ENCODE measurements around the gene ANTXR2. TPM values are rescaled to one million over a fixed set of nuclear protein-coding genes. Genes with fewer than 3 reads are reported as not detected.
"Not testable (repeated sequence)": the region's sequence is repeated elsewhere in the genome, so short reads cannot be mapped to it uniquely, and the experiment has no call there.

The ANTXR2 gene
- total RNA-seq, 2 donors from 2014 or later, result 2.2 to 4.5 TPM

DNA sequence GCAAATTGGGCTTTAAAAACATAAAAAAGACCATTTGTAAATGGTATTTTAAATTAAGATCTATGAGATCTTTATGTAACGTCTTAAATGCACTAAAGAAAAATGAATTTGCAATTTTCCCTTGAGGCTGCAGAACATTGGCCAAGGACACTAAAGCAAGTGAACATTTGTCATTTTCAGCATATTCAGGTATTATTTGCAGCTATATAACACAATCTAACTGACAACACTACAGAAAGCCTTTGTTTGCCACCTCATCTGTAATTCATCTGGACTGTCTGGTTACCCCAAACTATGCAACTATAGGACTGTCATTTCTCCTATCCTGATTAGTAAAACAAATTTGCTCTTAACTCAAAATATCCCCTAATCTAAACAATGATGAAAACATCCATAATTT, 74.8 kb downstream of the ANTXR2 start:
- ATAC-seq (no peak), DNase-seq (ENCODE audit: low spot score in 2 of 2) (no peak)
- Mint-ChIP-seq H3K9me3 (peaks cover 3 to 8% of the 10 kb centered on the region in 2 donors), H3K27ac (no peak overlapping the region), H3K36me3 (peaks cover 7% of the 10 kb centered on the region in 2 donors)

DNA sequence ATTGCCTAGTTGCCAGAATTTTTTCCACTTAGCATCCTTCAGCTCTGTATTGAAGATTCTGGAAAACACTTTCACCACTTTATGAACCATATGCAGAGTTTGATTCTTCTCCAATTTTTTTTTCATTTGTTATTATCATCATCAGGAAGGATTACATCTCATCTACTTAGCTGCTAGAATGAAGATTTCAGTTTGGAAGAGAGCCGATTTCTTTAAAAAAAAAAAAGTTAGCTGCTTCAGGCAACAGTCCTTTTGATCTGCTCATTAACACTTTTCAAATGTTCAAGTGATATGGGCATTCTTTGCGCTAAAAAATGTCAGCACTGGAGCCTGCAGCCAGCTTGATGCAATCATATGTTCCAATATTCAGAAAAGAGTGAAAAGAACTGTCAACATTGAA, 76.2 kb downstream of the ANTXR2 start:
- Mint-ChIP-seq H3K9me3 (peaks cover 3 to 10% of the 10 kb centered on the region in 2 donors), H3K36me3 (peaks cover 3% of the 10 kb centered on the region in 2 donors), H3K27ac (no peak overlapping the region)
- no peak for ATAC-seq
- DNase-seq (ENCODE audit: low spot score in 2 of 2), result no peak

DNA sequence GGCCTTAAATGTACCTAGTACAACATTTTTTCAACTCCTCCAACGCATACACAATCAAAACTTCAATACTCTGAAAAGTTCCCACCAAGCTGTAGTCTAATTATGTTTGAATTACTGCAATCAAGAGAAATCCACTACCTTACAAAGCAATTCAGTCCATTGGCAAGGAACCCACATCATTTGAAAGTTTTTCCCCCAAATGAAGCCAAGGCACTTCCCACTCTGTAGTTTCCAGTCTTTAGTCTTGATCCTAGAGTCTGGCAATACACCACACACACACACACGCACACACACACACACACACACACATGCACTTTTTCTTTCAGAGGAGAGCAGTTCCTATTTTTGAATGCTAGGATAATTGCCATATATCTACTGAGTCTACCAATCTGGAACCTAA, 79.6 kb downstream of the ANTXR2 start:
- H3K36me3 Mint-ChIP-seq, result peaks cover 4 to 6% of the 10 kb centered on the region in 2 donors
- no peak for ATAC-seq

DNA sequence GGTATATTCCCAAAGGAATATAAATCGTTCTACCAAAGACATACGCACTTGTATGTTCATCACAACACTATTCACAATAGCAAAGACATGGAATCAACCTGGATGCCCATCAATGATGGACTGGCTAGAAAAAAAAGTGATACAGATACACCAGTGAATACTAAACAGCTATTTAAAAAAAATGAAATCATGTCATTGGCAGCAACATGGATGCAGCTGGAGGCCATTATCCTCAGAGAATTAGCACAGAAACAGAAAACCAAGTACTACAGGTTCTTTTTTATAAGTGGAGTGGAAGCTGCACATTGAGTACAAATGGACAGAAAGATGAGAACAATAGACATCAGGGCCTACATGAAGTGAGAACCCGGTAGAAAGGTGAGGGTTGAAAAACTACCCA, 81.4 kb downstream of the ANTXR2 start:
- Mint-ChIP-seq H3K9me3 (peaks cover 0 to 14% of the 10 kb centered on the region in 2 donors), H3K36me3 (peaks cover 8 to 9% of the 10 kb centered on the region in 2 donors), H3K27ac (no peak overlapping the region)
- DNase-seq (ENCODE audit: low spot score in 2 of 2) (no peak), ATAC-seq (no peak)

More for the DNA sequence above, 79.6 kb downstream of the ANTXR2 start:
- no peak for DNase-seq (ENCODE audit: low spot score in 2 of 2)
- Mint-ChIP-seq H3K27ac (no peak overlapping the region), H3K9me3 (peaks cover 0 to 13% of the 10 kb centered on the region in 2 donors)

DNA sequence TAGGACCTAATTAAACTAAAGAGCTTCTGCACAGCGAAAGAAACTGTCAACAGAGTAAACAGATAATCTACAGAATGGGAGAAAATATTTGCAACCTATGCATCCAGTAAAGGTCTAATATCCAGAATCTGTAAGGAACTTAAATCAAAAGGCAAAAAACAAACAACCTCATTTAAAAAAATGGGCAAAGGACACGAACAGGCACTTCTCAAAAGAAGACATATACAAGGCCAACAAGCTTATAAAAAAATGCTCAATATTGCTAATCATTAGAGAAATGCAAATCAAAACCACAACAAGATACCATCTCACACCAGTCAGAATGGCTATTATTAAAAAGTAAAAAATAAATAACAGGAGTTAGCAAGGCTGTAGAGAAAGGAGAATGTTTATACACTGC, 81.9 kb downstream of the ANTXR2 start:
- not testable (repeated sequence) for ATAC-seq; DNase-seq (ENCODE audit: low spot score in 2 of 2); H3K27ac Mint-ChIP-seq
- H3K36me3 Mint-ChIP-seq, result peaks cover 10 to 12% of the 10 kb centered on the region in 2 donors
- peaks cover 0 to 14% of the 10 kb centered on the region in 2 donors for H3K9me3 Mint-ChIP-seq

DNA sequence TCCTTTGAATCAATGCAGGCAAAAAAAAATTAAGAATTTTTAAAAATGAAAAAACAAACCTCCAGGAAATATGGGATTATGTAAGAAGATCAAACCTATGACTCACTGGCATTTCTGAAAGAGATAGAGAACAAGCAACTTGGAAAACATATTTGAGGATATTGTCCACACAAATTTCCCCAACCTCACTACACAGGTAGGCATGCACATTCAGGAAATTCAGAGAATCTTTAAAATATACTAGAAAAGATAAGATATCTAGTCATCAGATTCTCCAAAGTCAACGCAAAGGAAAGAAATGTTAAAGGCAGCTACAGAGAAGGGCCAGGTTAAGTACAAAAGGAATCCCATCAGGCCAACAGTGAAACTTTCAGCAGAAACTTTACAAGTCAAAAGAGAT, 85.6 kb downstream of the ANTXR2 start:
- no peak for DNase-seq (ENCODE audit: low spot score in 2 of 2)
- ATAC-seq, result no peak
- Mint-ChIP-seq H3K9me3 (peaks cover 0 to 10% of the 10 kb centered on the region in 2 donors), H3K36me3 (peaks cover 10 to 12% of the 10 kb centered on the region in 2 donors), H3K27ac (no peak overlapping the region)

DNA sequence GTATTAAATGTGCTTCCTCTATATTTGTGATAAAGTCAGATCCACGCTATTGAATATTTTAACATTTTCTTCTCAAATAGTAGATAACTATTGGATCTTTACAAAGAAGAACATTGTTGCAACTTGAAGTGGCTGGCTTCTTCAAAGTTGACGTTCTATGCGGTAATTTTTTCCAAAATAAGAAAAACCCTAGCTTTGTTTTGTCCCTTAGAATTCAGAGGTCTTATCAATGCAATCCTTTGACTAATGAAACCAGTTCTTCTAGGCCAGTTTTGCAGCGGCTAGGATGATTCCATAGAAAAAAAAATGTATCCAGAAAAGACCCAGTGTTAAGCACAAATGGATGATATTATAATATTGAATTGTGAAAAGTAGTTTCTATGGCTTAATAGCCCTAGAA, 89.6 kb downstream of the ANTXR2 start:
- no peak for DNase-seq (ENCODE audit: low spot score in 2 of 2)
- H3K36me3 Mint-ChIP-seq, result peaks cover 4 to 7% of the 10 kb centered on the region in 2 donors
- no peak for ATAC-seq
- peaks cover 0 to under 1% of the 10 kb centered on the region in 2 donors for H3K9me3 Mint-ChIP-seq
- no peak overlapping the region for H3K27ac Mint-ChIP-seq

DNA sequence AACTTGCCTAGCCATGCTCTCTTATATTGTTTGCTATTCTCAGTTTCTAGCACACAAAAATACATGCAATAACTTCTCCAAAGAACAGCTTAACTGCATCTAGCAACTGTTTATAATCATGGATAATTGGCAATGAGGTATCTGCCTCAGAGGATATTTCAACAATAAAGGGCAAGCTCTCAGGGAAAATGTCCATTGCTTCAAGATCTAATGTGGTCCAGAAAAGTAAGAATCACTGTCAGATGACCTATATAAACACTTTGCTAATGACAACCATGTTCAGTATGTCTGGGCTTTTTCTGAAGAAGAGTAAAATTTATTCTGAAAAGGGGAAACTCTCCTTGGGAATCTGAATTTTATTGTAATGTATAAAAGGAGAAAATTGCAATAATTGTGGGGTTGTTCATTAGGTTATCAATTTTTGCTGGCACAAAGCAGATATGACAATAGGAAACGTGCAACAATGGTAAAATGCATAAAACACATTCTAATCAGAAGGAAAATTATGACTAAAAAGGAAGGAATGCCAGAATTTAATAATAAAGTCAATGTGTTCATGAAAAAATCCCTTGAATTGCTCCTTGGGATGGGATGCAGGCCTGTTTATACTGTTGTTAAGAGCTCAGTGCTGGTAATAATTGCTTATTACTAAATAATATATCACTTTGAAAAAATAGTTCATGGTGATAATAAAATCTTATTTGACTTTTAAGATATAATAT, 90.3 kb downstream of the ANTXR2 start:
- no peak overlapping the region for H3K27ac Mint-ChIP-seq
- DNase-seq (ENCODE audit: low spot score in 2 of 2) (no peak), ATAC-seq (no peak)
- peaks cover 4 to 8% of the 10 kb centered on the region in 2 donors for H3K36me3 Mint-ChIP-seq
- H3K9me3 Mint-ChIP-seq, result no peaks in the 10 kb centered on the region

DNA sequence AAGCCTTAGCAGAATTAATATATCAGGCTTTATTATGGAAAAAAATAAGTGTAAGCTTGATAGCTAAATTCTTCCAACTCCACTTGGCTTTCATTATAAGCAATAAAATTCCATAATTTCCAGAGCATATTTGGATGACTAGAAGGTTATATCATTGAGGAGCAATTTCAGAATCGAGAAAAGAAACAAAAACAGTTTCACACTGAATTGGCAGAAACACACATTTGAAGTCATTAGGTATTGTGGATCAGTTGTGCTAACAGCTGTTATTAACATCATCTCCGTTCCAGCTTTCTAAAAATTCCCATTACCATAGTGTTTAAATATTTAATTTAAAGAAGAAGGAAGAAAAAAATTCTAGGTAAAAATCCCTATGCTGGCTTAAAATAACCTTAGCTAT, 92.6 kb downstream of the ANTXR2 start:
- Mint-ChIP-seq H3K27ac (no peak overlapping the region), H3K9me3 (no peaks in the 10 kb centered on the region), H3K36me3 (peaks cover 0 to 17% of the 10 kb centered on the region in 2 donors)
- ATAC-seq (no peak), DNase-seq (ENCODE audit: low spot score in 2 of 2) (no peak)

DNA sequence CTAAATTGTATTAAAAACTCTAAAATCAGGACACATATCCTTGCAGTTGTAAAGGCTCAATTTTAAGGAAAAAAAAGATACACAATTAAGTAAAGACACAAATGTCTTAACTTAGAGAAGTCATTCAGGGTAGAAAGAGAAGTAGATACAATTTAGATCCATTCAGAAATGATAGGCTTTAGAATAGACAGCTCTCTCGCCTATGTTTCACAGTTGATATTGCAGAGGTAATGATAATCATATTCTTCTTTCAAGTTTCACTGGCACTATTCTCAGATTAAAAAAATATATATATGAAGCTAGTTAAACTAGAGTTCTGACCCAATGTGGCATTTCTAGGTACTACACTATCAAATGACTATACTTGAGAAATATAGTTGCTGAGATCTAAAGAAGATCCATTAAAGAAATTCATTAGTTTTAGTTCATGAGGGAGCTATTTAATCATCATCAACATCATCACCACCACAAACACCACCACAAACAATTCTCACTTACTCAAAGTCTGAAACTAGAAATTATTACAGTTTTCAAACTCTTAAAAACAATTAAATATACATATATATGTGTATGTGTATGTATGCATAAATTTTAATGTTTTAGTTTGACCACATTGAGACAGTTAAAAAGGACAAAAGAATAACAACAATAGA, 93.1 kb downstream of the ANTXR2 start:
- DNase-seq (ENCODE audit: low spot score in 2 of 2) (no peak), ATAC-seq (no peak)
- H3K27ac Mint-ChIP-seq, result no peak overlapping the region
- H3K9me3 Mint-ChIP-seq, result no peaks in the 10 kb centered on the region
- H3K36me3 Mint-ChIP-seq, result peaks cover 0 to 17% of the 10 kb centered on the region in 2 donors

DNA sequence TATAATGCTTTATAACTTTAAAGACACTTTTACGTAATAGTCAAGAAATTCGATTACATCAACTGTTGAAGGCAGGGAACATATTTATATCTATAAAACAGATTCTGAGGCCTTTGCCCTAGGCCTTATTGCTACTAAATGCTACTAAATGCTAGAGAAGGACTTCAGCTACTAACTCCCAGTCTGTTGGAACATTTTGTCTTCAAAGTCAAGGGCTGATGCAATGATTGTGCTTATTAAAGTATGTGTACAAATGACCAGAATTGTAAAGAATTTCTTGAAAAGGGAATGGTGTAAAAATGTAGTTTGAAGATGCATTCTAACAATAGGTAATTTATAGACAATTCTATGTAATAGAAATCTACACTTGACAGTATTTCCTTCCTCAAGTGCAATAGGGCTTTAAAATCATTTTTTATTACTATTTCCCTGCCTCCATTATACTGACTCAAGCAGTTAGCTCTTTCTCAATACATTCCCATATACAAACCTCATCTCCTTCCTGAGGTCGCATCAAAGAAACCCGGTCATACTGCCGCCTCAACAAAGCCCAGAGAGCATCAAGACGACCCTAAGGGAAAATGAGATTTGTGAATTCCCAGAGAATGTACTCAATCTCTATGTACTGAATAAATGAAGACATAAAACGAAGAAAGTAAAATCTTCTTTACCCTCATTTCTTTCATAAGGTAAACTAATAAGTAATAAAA, 95.7 kb downstream of the ANTXR2 start:
- ATAC-seq (no peak), DNase-seq (ENCODE audit: low spot score in 2 of 2) (no peak)
- Mint-ChIP-seq H3K27ac (no peak overlapping the region), H3K36me3 (peaks cover 0 to 17% of the 10 kb centered on the region in 2 donors), H3K9me3 (peaks cover 0 to 4% of the 10 kb centered on the region in 2 donors)

DNA sequence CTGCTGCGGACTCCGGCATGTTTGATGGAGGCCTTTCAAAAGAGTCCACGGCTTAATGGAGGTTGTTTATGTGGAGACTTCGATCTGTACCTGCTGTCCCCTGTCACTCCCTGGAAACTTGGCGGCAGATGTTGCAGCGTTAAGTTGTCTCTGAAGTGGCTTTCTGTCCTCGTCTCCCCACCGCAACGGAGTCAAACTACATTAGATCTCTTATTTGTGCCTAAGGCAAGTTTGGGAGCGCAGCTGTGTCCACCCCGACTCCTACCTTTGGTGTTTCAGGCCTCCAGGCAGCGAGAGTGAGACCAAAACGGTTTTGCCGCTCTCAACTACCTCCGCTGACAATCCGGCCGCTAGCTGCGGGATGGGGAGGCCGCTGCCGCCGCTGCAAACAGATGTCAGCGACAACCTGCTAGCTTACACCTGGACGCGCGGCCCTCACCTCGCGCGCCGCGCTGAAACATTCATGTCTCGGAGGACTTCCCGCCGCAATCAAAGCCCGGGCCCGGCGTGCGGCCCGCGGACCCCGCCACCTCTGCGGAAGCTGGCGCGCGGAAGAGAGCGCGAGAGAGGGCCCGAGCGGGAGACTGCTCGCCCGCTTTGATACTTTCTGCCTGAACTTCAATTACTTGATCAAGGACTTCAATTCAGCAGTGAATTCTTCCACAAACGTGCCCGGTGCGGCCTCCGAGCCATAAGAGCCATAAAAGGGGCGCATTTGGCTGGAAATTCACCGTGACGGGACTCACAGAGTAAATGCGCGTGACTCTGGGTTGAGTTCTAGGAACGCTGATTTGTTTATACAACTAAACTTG, 108.4 kb downstream of the ANTXR2 start:
- ATAC-seq, result no peak
- Mint-ChIP-seq H3K9me3 (no peaks in the 10 kb centered on the region), H3K36me3 (peaks cover 12 to 14% of the 10 kb centered on the region in 2 donors)

DNA sequence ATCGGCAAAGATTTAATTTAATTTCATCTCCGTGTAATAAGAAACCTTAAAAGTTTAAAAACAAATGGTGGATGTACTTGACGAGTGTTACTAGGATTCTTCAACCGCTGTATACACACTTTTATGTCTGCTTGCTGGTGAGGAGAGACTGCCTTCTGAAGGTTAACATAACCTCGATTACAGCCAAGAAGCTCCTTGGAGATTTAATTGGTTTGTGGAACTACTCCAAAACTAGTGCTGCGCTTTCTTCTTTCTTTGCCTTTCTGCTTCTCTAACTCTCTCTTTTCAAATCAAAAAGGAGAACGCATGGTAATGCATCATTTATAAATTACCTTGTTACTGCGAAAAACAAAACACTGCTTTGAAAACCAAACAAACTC, 109.0 kb downstream of the ANTXR2 start:
- DNase-seq (ENCODE audit: low spot score in 2 of 2) (no peak), ATAC-seq (no peak)
- Mint-ChIP-seq H3K27ac (no peak overlapping the region), H3K36me3 (peaks cover 12 to 14% of the 10 kb centered on the region in 2 donors), H3K9me3 (no peaks in the 10 kb centered on the region)

More for the DNA sequence above, 108.4 kb downstream of the ANTXR2 start:
- H3K27ac Mint-ChIP-seq, result no peak overlapping the region
- DNase-seq (ENCODE audit: low spot score in 2 of 2), result no peak

DNA sequence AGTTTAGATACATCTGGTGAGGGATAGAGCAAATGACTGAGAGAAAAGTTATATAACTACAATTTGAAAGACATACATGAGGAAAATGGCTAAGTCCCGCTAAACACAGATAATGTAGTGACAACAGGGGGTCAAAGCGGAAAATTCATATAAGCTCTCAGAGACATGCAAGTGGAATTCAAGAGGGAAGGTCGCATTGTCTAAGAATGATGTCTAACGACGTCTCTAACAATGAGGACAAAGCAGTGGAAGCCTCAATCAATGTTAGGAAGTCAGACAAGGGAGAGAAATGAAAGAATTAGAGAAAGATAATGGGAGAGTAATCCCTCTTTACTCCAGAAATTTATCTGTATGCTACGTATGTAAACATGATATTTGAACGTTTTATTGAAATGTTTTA, 113.4 kb downstream of the ANTXR2 start:
- no peak for ATAC-seq
- H3K9me3 Mint-ChIP-seq, result no peaks in the 10 kb centered on the region
- no peak for DNase-seq (ENCODE audit: low spot score in 2 of 2)

DNA sequence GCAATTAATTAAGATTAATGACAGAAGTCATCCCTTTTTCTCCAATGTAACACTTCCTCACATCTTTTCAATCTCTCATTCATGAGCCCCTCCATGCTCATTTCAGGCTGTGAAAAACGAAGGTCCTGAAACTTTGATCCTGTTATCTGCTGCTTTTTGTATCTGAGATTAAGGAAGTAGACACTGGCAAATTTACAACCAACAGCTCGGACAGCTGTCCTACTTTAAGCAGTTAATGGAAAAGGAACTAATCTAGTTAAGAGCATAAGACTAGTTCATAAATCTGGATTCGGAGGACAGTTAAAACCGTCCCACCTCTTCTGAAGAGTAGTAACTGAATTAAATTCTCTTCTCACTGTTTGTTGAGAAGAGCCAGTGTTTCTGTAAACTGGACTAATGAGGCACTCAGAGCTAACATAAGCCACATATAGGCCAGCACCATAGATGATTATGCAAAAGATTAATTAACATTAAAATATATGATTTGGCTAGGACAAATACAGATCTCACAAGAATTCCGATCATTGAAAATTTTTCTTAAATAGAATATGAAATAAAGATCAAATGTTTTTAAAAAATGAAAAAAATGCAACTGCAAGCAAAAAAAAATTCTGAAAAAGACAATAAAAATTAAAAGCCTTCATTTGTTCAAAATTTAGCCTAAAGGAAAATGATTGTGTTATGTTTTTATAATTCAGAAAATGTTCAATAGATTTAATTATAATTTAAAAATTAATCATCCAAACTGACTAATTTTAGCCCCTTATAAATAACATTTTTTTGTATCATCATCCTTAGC, 114.4 kb downstream of the ANTXR2 start:
- no peak for ATAC-seq
- DNase-seq (ENCODE audit: low spot score in 2 of 2), result no peak
- no peaks in the 10 kb centered on the region for H3K9me3 Mint-ChIP-seq
- H3K27ac Mint-ChIP-seq, result no peak overlapping the region
- no peaks in the 10 kb centered on the region for H3K36me3 Mint-ChIP-seq

More for the DNA sequence above, 113.4 kb downstream of the ANTXR2 start:
- peaks cover 7 to 9% of the 10 kb centered on the region in 2 donors for H3K36me3 Mint-ChIP-seq
- H3K27ac Mint-ChIP-seq, result no peak overlapping the region

DNA sequence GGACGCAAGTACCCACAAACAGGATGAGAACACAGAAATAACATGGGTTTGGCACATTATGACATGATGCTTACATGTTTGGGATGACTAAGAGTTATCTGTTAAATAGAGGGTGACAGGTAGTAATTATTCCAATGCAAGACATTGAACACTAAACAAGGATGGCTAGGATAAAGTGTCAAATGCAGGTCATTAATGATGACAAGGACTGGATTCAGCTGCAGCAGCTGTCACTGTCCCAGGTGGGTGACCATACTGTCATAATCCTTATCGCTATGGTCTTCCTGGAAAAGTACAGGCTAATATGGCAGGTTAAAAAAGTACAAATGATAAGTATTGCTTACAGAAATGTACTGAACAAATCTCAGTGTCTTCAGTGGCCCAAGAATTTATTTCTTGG, 123.9 kb downstream of the ANTXR2 start:
- no peak for ATAC-seq

More for the DNA sequence above, 123.9 kb downstream of the ANTXR2 start:
- H3K27ac Mint-ChIP-seq, result no peak overlapping the region
- H3K9me3 Mint-ChIP-seq, result no peaks in the 10 kb centered on the region
- no peak for DNase-seq (ENCODE audit: low spot score in 2 of 2)
- H3K36me3 Mint-ChIP-seq, result no peaks in the 10 kb centered on the region
